GM12878 (cell line): ENCODE measurements around the gene GCK. TPM values are rescaled to one million over a fixed set of nuclear protein-coding genes. Genes with fewer than 3 reads are reported as not detected.

Experiments
- ATAC-seq: fragments of 200-7000 bp; cut with Tn5 transposase; 3 replicates; pipeline ENCODE4 v1.9.1; 2020; ENCODE audit warnings: mild to moderate bottlenecking, moderate library complexity
- BruUV-seq: library from RNA; stranded (reverse); fragments of 400-500 nt; replicated peaks from 2 replicates; lab custom pipeline; 2021; lab: Mats Ljungman, UMichigan
- CTCF ChIA-PET: fragments of 300-600 bp; sonication (Branson Sonifier 250); formaldehyde crosslinking; extraction: SDS; loops from one replicate; lab custom pipeline; 2021; ENCODE audit warnings: inconsistent platforms; lab: Yijun Ruan, JAX
- POLR2A ChIA-PET: fragments of 350-600 bp; formaldehyde crosslinking; extraction: SDS; loops from one replicate; lab custom pipeline; 2021; ENCODE audit warnings: inconsistent platforms; lab: Charles Lee
- RAD21 ChIA-PET: fragments of 300-600 bp; sonication (Branson Sonifier 250); formaldehyde crosslinking; loops from one replicate; lab custom pipeline; 2023; ENCODE audit warnings: antibody characterized with exemption; ENCODE audit not compliant: unreplicated experiment; lab: Charles Lee
- SMC1A ChIA-PET: fragments of 300-600 bp; sonication (Branson Sonifier 250); formaldehyde crosslinking; loops from one replicate; lab custom pipeline; 2023; ENCODE audit not compliant: unreplicated experiment, uncharacterized antibody; lab: Charles Lee
- DNase-seq: peaks from one replicate; pipeline ENCODE4 v3.0.0-alpha.2; 2011; ENCODE audit warnings: low read depth, low spot score
- FAIRE-seq: peaks from 3 replicates; lab custom pipeline; 2011; peaks lifted over from hg19 to GRCh38; lab: Jason Lieb, UNC
- H2AFZ ChIP-seq: 2 replicates; pipeline ENCODE4 v1.6.0; 2011; ENCODE audit warnings: low read depth, low read length, control low read depth; ENCODE audit not compliant: control insufficient read depth
- H3K27ac ChIP-seq: 2 replicates; pipeline ENCODE4 v1.5.1; 2011; ENCODE audit warnings: control low read depth; ENCODE audit not compliant: control insufficient read depth, insufficient read depth
- H3K27me3 ChIP-seq, 2 experiments: replicated peaks in 1 of 2; 2 replicates each; pipeline versions ENCODE4 v1.6.0 to v1.6.1; 2011; ENCODE audit warnings: low read length in 1 of 2; ENCODE audit not compliant: control insufficient read depth in 2 of 2, insufficient read depth in 2 of 2
- H3K36me3 ChIP-seq, 2 experiments: 2 replicates each; pipeline ENCODE4 v1.5.1; 2011; ENCODE audit warnings: low read length in 1 of 2; ENCODE audit not compliant: control insufficient read depth in 2 of 2, insufficient read depth in 2 of 2
- H3K4me1 ChIP-seq: 2 replicates; pipeline ENCODE4 v1.6.1; 2011; ENCODE audit warnings: mild to moderate bottlenecking, low read length, moderate library complexity, mixed read lengths; ENCODE audit not compliant: control insufficient read depth, insufficient read depth
- H3K4me2 ChIP-seq: 2 replicates; pipeline ENCODE4 v1.6.0; 2011; ENCODE audit warnings: control low read depth; ENCODE audit not compliant: control insufficient read depth, insufficient read depth
- H3K4me3 ChIP-seq: fragments of 200-600 bp; sonication (generic); 2 replicates; pipeline ENCODE4 v1.5.1; 2016
- H3K79me2 ChIP-seq: 2 replicates; pipeline ENCODE4 v1.6.0; 2011; ENCODE audit warnings: low read length; ENCODE audit not compliant: control insufficient read depth, insufficient read depth
- H3K9ac ChIP-seq: 2 replicates; pipeline ENCODE4 v1.8.0; 2011; ENCODE audit warnings: low read length, control low read depth, mixed read lengths; ENCODE audit not compliant: control insufficient read depth, insufficient read depth
- H3K9me3 ChIP-seq: replicated peaks from 3 replicates; pipeline ENCODE4 v1.5.1; 2011; ENCODE audit warnings: mild to moderate bottlenecking, low read length; ENCODE audit not compliant: control insufficient read depth, insufficient read depth
- H4K20me1 ChIP-seq: 2 replicates; pipeline ENCODE4 v1.6.0; 2011; ENCODE audit not compliant: control insufficient read depth, insufficient read depth
- BMI1 ChIP-seq: fragments of 450-650 bp; IDR thresholded peaks from 2 replicates; pipeline ENCODE4 v1.6.1; 2016; ENCODE audit warnings: mild to moderate bottlenecking, moderate library complexity, borderline replicate concordance
- EZH2 ChIP-seq: IDR thresholded peaks from 2 replicates; pipeline ENCODE4 v1.6.1; 2012; ENCODE audit warnings: low read depth, mild to moderate bottlenecking, control low read depth, inconsistent platforms, low read length, borderline replicate concordance; ENCODE audit not compliant: control insufficient read depth
- KLF5 ChIP-seq: fragments of 450-650 bp; IDR thresholded peaks from 2 replicates; pipeline ENCODE4 v1.6.1; 2014; ENCODE audit warnings: mild to moderate bottlenecking; ENCODE audit not compliant: partially characterized antibody
- MTA2 ChIP-seq: fragments of 450-650 bp; IDR thresholded peaks from 2 replicates; pipeline ENCODE4 v1.6.1; 2016; ENCODE audit warnings: low read depth, mild to moderate bottlenecking, moderate library complexity
- SMAD5 ChIP-seq: IDR thresholded peaks from 2 replicates; pipeline ENCODE4 v1.6.1; 2016; ENCODE audit warnings: antibody characterized with exemption, low read depth
- TBL1XR1 ChIP-seq: IDR thresholded peaks from 2 replicates; pipeline ENCODE4 v1.6.1; 2012; ENCODE audit warnings: low read depth, low read length, improper control_type of control experiment
- WGBS: methylation state at CpG from one replicate; pipeline ENCODE4 v1.1.6; 2016; ENCODE audit warnings: low lambda C conversion rate; ENCODE audit not compliant: insufficient replicate concordance, insufficient coverage; ENCODE audit errors: missing lambda C conversion rate; 5-methylcytosine and 5-hydroxymethylcytosine counted together
- in situ Hi-C: fragments of 300-500 bp; cut with MboI; formaldehyde crosslinking; loops from 9 replicates; pipeline ENCODE4 v1.14.3; 2018; ENCODE audit warnings: mixed read lengths
- intact Hi-C: fragments of 100-400 bp; cut with micrococcal nuclease; formaldehyde crosslinking; loops from one replicate; pipeline ENCODE4 v1.14.2; 2022; ENCODE audit not compliant: unreplicated experiment
- polyA plus RNA-seq, 11 experiments: library from polyadenylated mRNA; depleted of rRNA in 4 of 11; unstranded in 6 of 11; stranded (reverse) in 5 of 11; fragments of >200 nt; fragmentation: Nextera tagmentation in 4 of 11; fragmentation: Illumina TruSeq in 1 of 11; extraction: Ambion mirVana in 4 of 11; extraction: Trizol in 1 of 11; gene quantifications; 1 replicate in 1 of 11; 2 replicates in 10 of 11; pipeline versions ENCODE4 v1.2.1 to v1.2.3, GENCODE V29; 2011 to 2016; ENCODE audit warnings: inconsistent platforms in 2 of 11, missing spikeins in 2 of 11, low read depth in 1 of 11
- total RNA-seq, 4 experiments: library from RNA; depleted of rRNA in 3 of 4; stranded (reverse); fragments of >200 nt in 3 of 4; fragmentation: Illumina TruSeq in 1 of 4; extraction: Trizol in 1 of 4; gene quantifications; 2 replicates each; pipeline versions ENCODE4 v1.2.1 to v1.2.3, GENCODE V29; 2013 to 2021
- TF ChIP-seq, protein P1 (sequence below): fragments of 450-650 bp; IDR thresholded peaks from 2 replicates; pipeline ENCODE4 v1.6.1; 2016; ENCODE audit warnings: mild to moderate bottlenecking
- TF ChIP-seq, protein P2 (sequence below): fragments of 150-350 bp; IDR thresholded peaks from 2 replicates; pipeline ENCODE4 v1.6.1; 2014; ENCODE audit warnings: mild to moderate bottlenecking, low read depth, low read length
- TF ChIP-seq, protein P3 (sequence below): fragments of 450-650 bp; IDR thresholded peaks from 2 replicates; pipeline ENCODE4 v1.6.1; 2017; ENCODE audit warnings: low read depth, mild to moderate bottlenecking, moderate library complexity

Gene GCK
- total and polyA plus RNA-seq, 10 of the 15 experiments (the other 5 are each of a cell fraction or from before 2014, with no cell fraction given), result 0.06 to 0.16 TPM; not detected in 8

DNA sequence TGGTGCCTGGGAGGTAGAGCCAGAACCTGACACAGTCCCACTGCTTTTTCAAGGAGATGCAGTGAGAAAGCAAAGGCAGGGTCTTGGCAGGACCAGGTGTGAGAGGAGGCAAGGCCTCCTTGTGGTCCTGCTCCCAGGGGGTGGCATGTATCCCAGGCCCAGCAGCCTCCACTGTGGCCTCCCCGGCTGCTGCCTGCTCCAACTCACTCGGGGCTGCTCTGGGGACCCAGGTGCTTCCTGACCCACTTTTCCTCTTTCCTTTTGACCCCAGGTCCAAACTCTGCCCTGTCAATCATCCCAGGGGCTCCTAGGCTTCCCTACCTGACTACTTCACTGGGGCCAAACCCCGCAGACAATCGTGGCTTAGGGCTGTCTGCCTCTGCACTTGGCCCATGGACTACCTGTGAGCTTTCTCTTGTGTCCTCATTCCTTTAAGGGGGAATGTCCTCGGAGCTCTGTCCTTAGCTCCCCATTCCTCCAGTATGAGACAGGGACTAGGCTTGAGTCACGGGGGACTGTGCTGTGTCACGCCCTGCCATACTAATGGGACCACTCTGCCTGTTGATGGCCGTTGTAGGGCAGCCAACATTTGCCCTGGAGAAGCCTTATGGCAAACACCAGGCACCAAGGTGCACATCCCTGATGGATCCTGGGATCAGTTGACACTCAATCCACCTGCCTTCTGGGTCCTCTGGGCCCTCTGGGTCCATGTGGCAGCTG, 86.2 kb downstream of the GCK start:
- ChIA-PET CTCF (interaction anchor here (1.3 kb wide), 1 partner anchor 93 kb away, joined by 3 read pairs; no protein-coding TSS in a partner anchor), RAD21 (no interaction called here), POLR2A (no interaction called here), SMC1A (no interaction called here)
- Histone ChIP-seq H3K36me3 (no peaks in the 10 kb centered on the region), H2AFZ (no peak overlapping the region), H3K4me2 (no peak overlapping the region), H3K9ac (no peak overlapping the region), H3K27ac (no peak overlapping the region), H3K27me3 (peaks cover 11 to 15% of the 10 kb centered on the region in 2 experiments), H3K4me3 (no peak overlapping the region), H4K20me1 (no peaks in the 10 kb centered on the region), H3K4me1 (no peaks in the 10 kb centered on the region), H3K79me2 (no peaks in the 10 kb centered on the region), H3K9me3 (no peaks in the 10 kb centered on the region)
- no peak for ATAC-seq
- FAIRE-seq, result no peak
- BruUV-seq, result no TSS peak
- in situ Hi-C loops, result no loop called here
- no peak for DNase-seq
- 56% methylated on average over 8 of the region's 8 CpGs for WGBS
- TF ChIP-seq, protein P1, sequence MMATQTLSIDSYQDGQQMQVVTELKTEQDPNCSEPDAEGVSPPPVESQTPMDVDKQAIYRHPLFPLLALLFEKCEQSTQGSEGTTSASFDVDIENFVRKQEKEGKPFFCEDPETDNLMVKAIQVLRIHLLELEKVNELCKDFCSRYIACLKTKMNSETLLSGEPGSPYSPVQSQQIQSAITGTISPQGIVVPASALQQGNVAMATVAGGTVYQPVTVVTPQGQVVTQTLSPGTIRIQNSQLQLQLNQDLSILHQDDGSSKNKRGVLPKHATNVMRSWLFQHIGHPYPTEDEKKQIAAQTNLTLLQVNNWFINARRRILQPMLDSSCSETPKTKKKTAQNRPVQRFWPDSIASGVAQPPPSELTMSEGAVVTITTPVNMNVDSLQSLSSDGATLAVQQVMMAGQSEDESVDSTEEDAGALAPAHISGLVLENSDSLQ, result peak; percentile 31; the same call in 1 of the 2 replicates
- no peak for TF ChIP-seq TBL1XR1
- intact Hi-C loops, result no loop called here

DNA sequence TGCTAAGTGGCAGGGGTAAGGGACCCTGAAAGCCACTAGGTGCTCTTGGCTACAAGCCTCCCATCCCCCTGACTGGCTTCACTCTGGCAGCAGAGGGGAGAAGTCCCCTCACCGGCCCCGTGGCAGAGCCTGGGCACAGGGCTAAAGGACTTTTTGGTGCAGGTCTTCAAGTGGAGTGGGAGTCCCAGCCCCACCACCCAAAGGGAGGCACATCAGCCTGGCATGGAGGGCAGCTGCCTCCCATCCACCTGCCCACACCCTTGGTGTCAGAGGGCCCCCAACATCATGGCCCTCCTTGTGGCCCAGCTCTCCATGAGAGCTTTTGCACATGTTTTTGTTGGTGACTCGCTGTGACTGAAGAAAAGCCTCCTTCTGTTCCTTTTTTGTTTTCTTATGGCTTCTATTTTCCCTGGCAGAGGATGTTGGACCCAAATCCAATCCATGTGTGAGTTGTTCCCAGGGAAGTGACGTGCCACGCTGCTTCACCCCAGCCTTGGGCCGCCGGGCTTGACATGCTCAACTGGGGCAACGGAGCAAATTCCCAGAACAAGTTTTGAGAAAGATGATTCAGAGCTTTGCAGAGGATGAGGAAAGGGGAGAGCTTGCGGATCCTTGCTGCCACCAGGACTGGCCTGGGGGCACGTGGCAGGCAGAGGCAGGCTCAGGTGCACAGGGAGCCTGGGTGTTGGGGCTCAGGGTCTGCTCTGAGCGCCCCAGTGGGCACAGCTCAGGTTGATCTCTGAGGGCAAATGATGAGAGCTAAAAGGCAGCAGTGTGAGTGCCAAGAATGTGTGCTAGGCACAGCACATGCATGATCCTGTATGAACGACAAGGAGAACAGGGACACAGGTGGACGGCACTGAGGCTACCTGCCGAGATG, 87.0 kb downstream of the GCK start:
- DNase-seq, result no peak
- ChIA-PET CTCF (interaction anchor here (1.3 kb wide), 1 partner anchor 94 kb away, joined by 3 read pairs; no protein-coding TSS in a partner anchor), SMC1A (no interaction called here), POLR2A (interaction anchor here (0.9 kb wide), 1 partner anchor 58 kb away, joined by 3 read pairs; the partner anchor contains the start of gene DBNL), RAD21 (no interaction called here)
- Histone ChIP-seq H3K27me3 (peaks cover 11 to 15% of the 10 kb centered on the region in 2 experiments), H3K9me3 (no peaks in the 10 kb centered on the region), H3K4me3 (no peak overlapping the region), H3K9ac (no peak overlapping the region), H2AFZ (no peak overlapping the region), H4K20me1 (no peaks in the 10 kb centered on the region), H3K4me2 (no peak overlapping the region), H3K4me1 (peaks cover 5% of the 10 kb centered on the region), H3K27ac (no peak overlapping the region), H3K36me3 (no peaks in the 10 kb centered on the region), H3K79me2 (no peaks in the 10 kb centered on the region)
- BruUV-seq, result no TSS peak
- intact Hi-C loops, result no loop called here
- in situ Hi-C loops, result no loop called here
- no peak for ATAC-seq
- FAIRE-seq, result no peak
- 44% methylated on average over 14 of the region's 14 CpGs for WGBS
- TF ChIP-seq, protein P2, sequence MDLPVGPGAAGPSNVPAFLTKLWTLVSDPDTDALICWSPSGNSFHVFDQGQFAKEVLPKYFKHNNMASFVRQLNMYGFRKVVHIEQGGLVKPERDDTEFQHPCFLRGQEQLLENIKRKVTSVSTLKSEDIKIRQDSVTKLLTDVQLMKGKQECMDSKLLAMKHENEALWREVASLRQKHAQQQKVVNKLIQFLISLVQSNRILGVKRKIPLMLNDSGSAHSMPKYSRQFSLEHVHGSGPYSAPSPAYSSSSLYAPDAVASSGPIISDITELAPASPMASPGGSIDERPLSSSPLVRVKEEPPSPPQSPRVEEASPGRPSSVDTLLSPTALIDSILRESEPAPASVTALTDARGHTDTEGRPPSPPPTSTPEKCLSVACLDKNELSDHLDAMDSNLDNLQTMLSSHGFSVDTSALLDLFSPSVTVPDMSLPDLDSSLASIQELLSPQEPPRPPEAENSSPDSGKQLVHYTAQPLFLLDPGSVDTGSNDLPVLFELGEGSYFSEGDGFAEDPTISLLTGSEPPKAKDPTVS, result no peak
- TF ChIP-seq, protein P3, sequence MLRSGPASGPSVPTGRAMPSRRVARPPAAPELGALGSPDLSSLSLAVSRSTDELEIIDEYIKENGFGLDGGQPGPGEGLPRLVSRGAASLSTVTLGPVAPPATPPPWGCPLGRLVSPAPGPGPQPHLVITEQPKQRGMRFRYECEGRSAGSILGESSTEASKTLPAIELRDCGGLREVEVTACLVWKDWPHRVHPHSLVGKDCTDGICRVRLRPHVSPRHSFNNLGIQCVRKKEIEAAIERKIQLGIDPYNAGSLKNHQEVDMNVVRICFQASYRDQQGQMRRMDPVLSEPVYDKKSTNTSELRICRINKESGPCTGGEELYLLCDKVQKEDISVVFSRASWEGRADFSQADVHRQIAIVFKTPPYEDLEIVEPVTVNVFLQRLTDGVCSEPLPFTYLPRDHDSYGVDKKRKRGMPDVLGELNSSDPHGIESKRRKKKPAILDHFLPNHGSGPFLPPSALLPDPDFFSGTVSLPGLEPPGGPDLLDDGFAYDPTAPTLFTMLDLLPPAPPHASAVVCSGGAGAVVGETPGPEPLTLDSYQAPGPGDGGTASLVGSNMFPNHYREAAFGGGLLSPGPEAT, result no peak
- TF ChIP-seq KLF5 (no peak), MTA2 (no peak), SMAD5 (no peak), EZH2 (no peak), BMI1 (no peak)
